VCaP (cell line): ENCODE measurements around the gene ARHGAP24.

Source experiments
- H3K27ac ChIP-seq: fragments of 450-650 bp; 2 replicates; pipeline ENCODE4 v1.5.1; 2017
- CTCF ChIP-seq: fragments of 450-650 bp; conservative IDR thresholded peaks from 2 replicates; pipeline ENCODE4 v1.5.1; 2017; ENCODE audit warnings: mild to moderate bottlenecking, moderate library complexity

The ARHGAP24 gene

GRCh38 chr4:85951099-85951498, 476.1 kb downstream of the ARHGAP24 start:
- TF ChIP-seq CTCF, result no peak
- no peak overlapping the region for H3K27ac ChIP-seq

GRCh38 chr4:85952528-85952927, 477.6 kb downstream of the ARHGAP24 start:
- no peak overlapping the region for H3K27ac ChIP-seq
- TF ChIP-seq CTCF, result no peak

GRCh38 chr4:85952972-85953650, 478.2 kb downstream of the ARHGAP24 start:
- H3K27ac ChIP-seq, result no peak overlapping the region
- TF ChIP-seq CTCF, result no peak

- no peak overlapping the region for H3K27ac ChIP-seq
- TF ChIP-seq CTCF, result no peak
Measured at GRCh38 chr4:85953651-85954018, 478.7 kb downstream of the ARHGAP24 start.

- H3K27ac ChIP-seq, result no peak overlapping the region
- no peak for TF ChIP-seq CTCF
Measured at GRCh38 chr4:85955620-85956292, 480.8 kb downstream of the ARHGAP24 start.

GRCh38 chr4:85956293-85956945, 481.5 kb downstream of the ARHGAP24 start:
- no peak overlapping the region for H3K27ac ChIP-seq
- no peak for TF ChIP-seq CTCF

GRCh38 chr4:85961887-85962286, 486.9 kb downstream of the ARHGAP24 start:
- TF ChIP-seq CTCF, result no peak
- no peak overlapping the region for H3K27ac ChIP-seq
